Measurements from ENCODE around the gene MYH7.

The MYH7 gene

DNA sequence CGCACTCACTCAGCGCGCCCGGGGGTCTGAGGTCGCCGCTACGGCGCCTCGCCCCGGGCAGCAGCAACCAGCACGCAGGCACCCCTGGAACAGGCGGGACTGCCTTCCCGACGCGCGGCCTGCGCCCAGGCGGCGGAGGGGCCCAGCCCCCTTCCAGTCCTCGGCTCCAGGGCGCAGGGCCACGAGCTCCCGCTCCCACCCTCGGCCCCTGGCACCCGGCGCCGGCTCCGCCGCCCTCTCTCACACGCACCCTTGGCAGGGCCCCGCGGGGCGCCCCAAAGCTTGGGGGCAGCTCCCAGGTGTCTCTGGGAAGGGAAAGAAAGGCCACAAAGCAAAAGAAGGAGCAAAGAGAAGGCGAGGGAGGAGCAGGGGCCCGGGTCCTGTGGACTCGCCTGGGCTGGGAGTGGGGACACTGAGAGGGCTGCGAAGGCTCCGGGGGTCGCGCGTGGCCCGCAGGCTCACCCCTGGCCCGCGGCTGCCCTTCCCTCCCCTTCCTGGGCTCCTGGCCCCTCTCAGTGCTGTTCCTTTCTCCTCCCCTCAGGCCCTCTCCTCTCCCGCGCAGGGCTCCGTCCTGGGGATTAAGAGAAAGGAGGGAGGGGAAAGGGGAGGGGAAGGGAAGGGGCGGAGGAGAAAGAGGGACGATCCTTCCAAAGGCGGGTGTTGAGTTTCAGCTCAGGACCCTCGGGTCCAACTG is 69.6 kb downstream of the MYH7 start:
- no peak for DNase-seq

DNA sequence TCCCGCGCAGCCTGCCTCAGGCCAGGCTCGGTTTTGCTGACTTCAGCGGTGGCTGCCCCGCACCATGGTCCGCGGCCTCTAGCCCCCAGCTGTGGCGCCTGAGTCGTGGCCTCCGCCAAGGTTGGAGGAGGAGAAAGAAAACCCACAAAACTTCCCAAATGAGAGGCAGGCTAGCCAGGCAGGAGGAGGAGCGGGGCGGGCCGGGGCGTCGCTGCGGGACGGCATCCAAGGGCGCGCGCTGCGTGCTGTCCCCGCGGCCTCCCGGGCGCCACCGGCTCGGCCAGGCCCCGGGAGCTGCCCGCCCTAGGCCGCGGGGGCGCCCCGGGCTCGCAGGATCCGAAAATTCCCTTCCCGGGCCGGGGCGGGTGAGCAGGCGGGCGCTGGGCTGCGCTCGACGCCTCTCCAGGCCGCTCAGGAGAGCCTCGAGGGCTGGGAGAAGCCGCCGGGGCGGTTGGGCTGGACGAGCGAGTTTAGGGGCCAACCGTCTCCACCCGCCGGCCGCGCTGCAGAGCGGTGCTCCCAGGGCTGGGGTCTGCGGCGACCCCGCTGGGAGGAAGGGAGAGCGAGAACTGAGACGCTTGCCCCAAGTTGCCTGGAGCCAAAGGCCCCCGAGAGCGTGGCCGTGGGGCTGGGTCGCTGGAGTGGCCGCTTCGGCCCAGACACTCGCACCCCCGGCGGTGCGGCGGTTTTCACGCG is 70.3 kb downstream of the MYH7 start, which contains the start of gene EFS:
Gene EFS (minus strand): TSS at position 137 of the 696 bp plus-strand sequence. CDS start 147 bp downstream, outside the sequence.
- no peak for DNase-seq

DNA sequence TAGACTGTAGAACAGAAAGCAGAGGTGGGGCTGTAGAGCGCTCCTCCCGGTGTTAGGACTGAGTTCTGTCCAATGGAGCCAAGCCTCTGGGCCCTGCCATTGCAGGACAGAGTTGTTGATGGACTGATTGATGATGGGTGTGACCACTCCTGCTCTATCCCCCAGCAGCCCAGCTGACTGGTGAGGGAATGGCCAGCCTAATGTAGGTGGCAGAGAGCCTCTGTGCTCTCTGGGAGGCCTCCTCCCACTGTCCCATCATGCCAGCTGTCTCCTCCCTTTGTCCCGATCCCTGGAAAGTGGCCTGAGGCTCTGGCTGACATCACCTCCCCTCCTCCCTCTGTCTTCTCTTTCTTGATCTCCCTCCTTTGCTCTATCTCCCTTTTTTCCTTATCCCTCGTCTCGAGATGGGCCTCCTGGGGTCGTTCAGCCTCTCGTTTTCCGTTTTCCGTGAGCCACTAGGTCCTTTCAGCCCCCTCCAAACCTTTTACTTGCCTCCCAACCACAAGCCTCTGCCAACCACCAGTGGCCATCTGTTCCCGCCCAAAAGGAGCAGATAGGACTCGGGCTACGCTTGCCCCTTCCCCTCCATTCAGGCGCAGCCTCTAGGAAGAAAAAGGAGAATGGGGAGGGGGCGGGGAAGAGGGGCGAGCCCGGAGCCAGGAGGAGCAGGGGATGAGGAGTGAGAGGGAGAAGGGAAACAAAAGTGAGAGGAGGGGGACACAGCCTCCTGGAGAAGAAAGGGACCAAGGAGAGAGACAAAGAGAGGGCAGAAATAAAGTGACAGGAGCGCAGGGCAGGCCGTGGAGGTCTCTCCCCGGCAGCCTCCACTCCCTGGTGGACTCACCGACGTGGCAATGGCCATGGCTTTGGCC is 71.1 kb downstream of the MYH7 start:
- DNase-seq: no peak

Measured in activated CD4-positive, alpha-beta T cell treated with anti-CD3 and anti-CD28 coated beads for 48 hours (primary cell).